Memory B cell (primary cell): ENCODE results near the gene ZFP36L1.

Experiments used
- ATAC-seq: fragments of 150-1000 bp; cut with Tn5 transposase; 2 replicates; pipeline ENCODE4 v1.10.0; 2021; ENCODE audit warnings: low read depth, mild to moderate bottlenecking, moderate library complexity
- DNase-seq, 2 donors: peaks; one replicate each; pipeline ENCODE4 v3.0.0; 2022; ENCODE audit warnings: low spot score in 2 of 2
- H3K27ac Mint-ChIP-seq: one replicate; pipeline ENCODE4 v1.8.0; 2022; ENCODE audit warnings: mild to moderate bottlenecking, moderate library complexity, mixed read lengths
- H3K27me3 Mint-ChIP-seq: one replicate; pipeline ENCODE4 v1.8.0; 2022; ENCODE audit warnings: mixed read lengths
- H3K36me3 Mint-ChIP-seq: one replicate; pipeline ENCODE4 v1.8.0; 2022; ENCODE audit warnings: mild to moderate bottlenecking, mixed read lengths
- H3K4me1 Mint-ChIP-seq: one replicate; pipeline ENCODE4 v1.8.0; 2022; ENCODE audit warnings: mixed read lengths
- H3K4me3 Mint-ChIP-seq: one replicate; pipeline ENCODE4 v1.8.0; 2022; ENCODE audit warnings: mild to moderate bottlenecking, moderate library complexity, mixed read lengths
- H3K9me3 Mint-ChIP-seq: one replicate; pipeline ENCODE4 v1.8.0; 2022; ENCODE audit warnings: mixed read lengths

ZFP36L1 gene, protein sequence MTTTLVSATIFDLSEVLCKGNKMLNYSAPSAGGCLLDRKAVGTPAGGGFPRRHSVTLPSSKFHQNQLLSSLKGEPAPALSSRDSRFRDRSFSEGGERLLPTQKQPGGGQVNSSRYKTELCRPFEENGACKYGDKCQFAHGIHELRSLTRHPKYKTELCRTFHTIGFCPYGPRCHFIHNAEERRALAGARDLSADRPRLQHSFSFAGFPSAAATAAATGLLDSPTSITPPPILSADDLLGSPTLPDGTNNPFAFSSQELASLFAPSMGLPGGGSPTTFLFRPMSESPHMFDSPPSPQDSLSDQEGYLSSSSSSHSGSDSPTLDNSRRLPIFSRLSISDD

DNA sequence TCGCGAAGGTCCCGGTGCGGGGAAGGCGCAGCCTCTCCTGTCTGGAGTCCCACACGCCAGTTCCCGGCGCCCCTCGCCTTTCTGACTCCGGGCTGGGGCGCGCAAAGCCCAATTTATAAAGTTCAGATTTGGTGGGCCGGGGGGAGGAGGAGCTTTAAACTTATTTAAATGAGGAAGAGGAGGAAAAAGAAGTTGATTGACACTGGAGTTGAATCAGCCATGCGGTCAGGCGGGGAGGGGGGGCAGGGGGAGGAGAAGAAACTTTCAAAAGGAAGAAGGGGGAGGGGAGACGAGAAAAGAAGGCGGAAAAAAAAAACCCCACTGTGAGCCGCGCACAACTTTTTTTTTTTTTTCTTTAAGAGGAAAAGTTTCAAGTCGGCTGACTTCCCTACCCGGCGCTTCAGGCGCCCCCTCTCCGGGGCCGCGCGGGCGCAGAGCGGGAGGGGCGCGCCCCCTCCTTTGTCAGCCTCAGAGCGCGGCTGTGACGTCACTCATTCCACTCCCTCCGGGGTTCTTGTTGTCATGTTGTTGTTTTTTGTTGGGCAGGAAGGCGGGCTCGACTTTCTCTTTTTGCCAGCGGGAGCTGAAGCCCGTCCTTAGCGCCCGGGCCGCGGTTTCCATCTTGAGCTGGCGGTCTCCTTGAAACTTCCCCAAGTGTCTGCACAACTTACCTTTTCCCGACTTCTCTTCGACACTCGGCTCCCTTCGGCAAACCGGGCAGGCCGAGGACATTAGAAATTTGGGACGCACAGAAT, at the start of gene ZFP36L1:
TSS of gene ZFP36L1 (minus strand) at position 89 of the 755 bp plus-strand sequence. CDS start 129 bp downstream, outside the sequence.
- DNase-seq = peak; percentile 81 to 91
- Mint-ChIP-seq H3K27me3 (no peaks in the 10 kb centered on the region), H3K4me1 (peaks cover 36% of the 10 kb centered on the region), H3K27ac (peak within 1 kb of the TSS; percentile 100), H3K9me3 (no peaks in the 10 kb centered on the region), H3K36me3 (peaks cover 30% of the 10 kb centered on the region), H3K4me3 (peak within 1 kb of the TSS; percentile 89)
- peak; percentile 48 for ATAC-seq

DNA sequence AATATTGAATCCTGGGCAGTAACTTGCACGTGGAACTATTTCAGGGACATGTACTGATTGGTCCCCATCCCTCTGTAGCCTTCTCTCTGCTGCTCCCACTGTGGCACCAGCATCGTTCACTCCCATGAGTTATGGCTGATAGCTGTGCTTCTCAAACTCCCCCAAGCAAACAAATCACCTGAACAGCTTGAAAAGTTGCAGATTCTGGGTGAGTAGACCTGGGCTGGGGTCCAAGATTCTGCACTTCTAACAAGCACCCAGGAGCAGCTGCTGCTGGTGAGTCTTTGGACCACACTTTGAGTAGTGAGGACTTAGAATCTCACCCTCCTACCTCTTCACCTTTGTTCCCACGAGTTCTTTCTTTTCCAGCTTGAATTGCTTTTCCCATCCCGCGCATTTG, 49.4 kb upstream of the ZFP36L1 start:
- Mint-ChIP-seq H3K36me3 (no peaks in the 10 kb centered on the region), H3K27me3 (peaks cover 4% of the 10 kb centered on the region), H3K4me1 (peaks cover 7% of the 10 kb centered on the region), H3K27ac (no peak overlapping the region), H3K9me3 (peaks cover under 1% of the 10 kb centered on the region), H3K4me3 (no peak overlapping the region)
- DNase-seq = no peak
- no peak for ATAC-seq

DNA sequence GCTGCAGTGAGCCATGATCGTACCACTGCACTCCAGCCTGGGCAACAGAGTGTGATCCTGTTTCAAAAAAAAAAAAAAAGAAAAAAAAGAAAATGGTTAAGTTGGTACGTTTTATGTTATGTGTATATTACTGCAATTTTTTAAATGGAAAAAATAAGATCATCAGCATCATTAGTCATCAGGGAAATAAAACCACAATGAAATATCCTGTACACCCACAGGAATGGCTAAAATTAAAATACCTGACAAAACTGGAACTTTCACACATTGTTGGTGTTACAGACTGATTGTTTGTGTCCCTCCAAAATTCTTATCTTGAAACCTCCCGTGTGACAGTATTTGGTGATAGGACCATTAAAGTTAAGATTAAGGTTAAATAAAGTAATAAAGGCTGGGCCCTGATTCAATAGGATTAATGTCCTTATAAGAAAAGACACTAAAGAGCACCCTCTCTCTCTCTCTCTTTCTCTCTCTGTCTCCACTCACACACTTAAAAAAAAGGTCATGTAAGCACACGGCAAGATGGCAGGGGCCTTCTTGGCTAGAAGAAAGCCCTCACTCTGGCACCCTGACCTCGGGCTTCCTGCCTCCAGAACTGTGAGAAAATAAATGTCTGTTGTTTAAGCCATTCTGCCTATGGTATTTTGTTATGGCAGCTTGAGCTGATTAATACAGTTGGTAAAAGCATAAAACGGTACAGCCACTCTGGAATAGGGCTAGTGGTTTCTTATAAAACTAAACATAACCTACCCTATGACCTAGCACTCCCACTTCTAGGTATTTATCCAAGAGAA, 48.3 kb upstream of the ZFP36L1 start:
- Mint-ChIP-seq H3K27me3 (peaks cover 4% of the 10 kb centered on the region), H3K27ac (no peak overlapping the region), H3K4me3 (no peak overlapping the region), H3K9me3 (peaks cover 8% of the 10 kb centered on the region), H3K4me1 (peaks cover 7% of the 10 kb centered on the region), H3K36me3 (peaks cover 3% of the 10 kb centered on the region)
- ATAC-seq (no peak), DNase-seq (no peak)

DNA sequence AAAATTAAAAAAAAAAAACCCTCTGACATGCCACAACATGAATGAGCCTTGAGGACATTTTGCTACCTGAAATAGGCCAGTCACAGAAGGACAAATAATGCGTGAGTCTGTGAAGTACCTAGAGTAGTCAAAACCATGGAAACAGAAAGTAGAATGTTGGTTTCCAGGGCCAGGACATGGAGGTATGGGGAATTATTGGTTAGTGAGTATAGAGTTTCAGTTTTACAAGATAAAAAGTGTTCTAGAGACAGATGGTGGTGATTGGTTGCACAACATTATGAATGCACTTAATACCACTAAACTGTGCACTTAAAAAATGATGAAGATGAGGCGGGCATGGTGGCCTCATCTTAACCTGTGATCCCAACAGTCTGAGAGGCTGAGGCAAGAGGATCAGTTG, 47.6 kb upstream of the ZFP36L1 start:
- ATAC-seq (no peak), DNase-seq (no peak)
- peaks cover 4% of the 10 kb centered on the region for H3K27me3 Mint-ChIP-seq
- peaks cover 14% of the 10 kb centered on the region for H3K9me3 Mint-ChIP-seq
- H3K4me1 Mint-ChIP-seq = peaks cover 11% of the 10 kb centered on the region
- peaks cover 5% of the 10 kb centered on the region for H3K36me3 Mint-ChIP-seq
- no peak overlapping the region for H3K4me3 Mint-ChIP-seq
- H3K27ac Mint-ChIP-seq = no peak overlapping the region

DNA sequence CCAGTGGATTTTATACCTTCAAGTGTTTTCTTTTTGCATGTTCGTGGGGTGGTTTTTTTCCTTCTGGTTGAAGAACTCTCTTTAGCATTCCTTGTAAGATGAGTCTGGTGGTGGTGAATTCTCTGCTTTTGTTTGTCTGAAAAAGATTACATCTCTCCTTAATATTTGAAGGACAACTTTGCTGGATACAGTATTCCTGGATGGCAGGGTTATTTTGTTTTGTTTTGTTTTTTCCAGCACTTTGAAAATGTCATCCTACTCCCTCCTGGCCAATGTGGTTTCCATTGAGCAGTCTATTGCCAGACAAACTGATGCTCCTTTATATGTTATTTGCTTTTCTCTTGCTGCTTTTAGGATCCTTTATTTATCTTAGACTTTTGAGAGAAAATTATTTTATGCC, 43.2 kb upstream of the ZFP36L1 start:
- Mint-ChIP-seq H3K36me3 (peaks cover 5% of the 10 kb centered on the region), H3K4me3 (no peak overlapping the region), H3K9me3 (peaks cover 17% of the 10 kb centered on the region), H3K4me1 (peaks cover 12% of the 10 kb centered on the region), H3K27me3 (no peaks in the 10 kb centered on the region), H3K27ac (no peak overlapping the region)
- ATAC-seq (no peak), DNase-seq (no peak)

DNA sequence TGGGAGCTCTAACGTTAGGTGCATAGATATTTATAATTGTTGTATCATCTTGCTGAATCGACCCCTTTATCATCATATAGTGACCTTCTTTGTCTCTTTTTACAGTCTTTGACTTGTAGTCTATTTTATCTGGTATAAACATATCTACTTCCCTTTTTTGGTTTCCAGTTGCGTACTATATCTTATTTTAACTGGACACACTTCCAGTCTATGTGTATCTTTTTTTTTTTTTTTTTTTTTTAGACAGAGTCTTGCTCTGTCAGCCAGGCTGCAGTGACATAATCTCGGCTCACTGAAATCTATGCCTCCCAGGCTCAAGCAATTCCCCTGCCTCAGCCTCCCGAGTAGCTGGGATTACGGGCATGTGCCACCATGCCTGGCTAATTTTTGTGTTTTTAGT, 41.9 kb upstream of the ZFP36L1 start:
- DNase-seq = no peak
- Mint-ChIP-seq H3K4me1 (peaks cover 12% of the 10 kb centered on the region), H3K36me3 (peaks cover 5% of the 10 kb centered on the region), H3K27ac (peak overlapping the region; percentile 16), H3K27me3 (no peaks in the 10 kb centered on the region), H3K4me3 (no peak overlapping the region), H3K9me3 (peaks cover 17% of the 10 kb centered on the region)
- ATAC-seq = peak; percentile 92

DNA sequence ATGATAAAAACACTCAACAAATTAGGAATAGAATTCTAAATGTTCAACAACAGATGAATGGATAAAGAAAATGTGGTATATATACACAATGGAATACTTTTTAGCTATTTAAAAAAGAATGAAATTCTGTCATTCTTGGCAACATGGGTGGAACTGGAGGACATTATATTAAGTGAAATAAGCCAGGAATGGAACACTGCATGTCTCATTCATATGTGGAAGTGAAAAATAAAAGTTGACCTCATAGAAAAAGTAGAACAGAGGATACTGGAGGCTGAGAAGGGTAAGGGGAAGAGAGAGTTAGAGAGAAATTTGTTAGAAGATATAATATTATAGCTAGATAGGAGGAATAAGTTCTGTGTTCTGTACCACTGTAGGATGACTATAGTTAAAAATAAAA, 35.8 kb upstream of the ZFP36L1 start:
- Mint-ChIP-seq H3K9me3 (peaks cover 3% of the 10 kb centered on the region), H3K27me3 (no peaks in the 10 kb centered on the region), H3K36me3 (no peaks in the 10 kb centered on the region), H3K4me1 (peaks cover 13% of the 10 kb centered on the region), H3K4me3 (no peak overlapping the region), H3K27ac (no peak overlapping the region)
- no peak for DNase-seq
- ATAC-seq = no peak

DNA sequence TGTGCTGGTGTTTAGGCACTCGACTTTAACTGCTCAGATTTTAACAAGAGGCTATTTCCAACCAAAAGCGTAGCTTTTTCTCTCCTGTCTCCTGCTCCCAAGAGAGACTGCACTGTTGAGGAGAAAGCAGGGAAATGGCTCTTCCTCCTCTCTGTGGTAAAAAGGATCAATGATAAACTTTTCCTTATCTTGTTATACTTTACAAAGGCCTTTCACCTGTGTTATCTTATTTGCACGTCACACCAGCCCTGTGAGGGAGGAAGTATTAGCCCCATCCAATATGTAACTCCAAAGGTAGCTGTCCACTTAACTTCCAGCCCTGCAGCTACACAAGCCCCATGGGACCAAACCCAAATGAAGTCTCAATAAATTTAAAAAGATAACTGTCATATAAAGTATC, 32.9 kb upstream of the ZFP36L1 start:
- ATAC-seq (no peak), DNase-seq (no peak)
- Mint-ChIP-seq H3K27me3 (no peaks in the 10 kb centered on the region), H3K27ac (no peak overlapping the region), H3K4me3 (no peak overlapping the region), H3K36me3 (no peaks in the 10 kb centered on the region), H3K4me1 (peaks cover 32% of the 10 kb centered on the region), H3K9me3 (no peaks in the 10 kb centered on the region)

DNA sequence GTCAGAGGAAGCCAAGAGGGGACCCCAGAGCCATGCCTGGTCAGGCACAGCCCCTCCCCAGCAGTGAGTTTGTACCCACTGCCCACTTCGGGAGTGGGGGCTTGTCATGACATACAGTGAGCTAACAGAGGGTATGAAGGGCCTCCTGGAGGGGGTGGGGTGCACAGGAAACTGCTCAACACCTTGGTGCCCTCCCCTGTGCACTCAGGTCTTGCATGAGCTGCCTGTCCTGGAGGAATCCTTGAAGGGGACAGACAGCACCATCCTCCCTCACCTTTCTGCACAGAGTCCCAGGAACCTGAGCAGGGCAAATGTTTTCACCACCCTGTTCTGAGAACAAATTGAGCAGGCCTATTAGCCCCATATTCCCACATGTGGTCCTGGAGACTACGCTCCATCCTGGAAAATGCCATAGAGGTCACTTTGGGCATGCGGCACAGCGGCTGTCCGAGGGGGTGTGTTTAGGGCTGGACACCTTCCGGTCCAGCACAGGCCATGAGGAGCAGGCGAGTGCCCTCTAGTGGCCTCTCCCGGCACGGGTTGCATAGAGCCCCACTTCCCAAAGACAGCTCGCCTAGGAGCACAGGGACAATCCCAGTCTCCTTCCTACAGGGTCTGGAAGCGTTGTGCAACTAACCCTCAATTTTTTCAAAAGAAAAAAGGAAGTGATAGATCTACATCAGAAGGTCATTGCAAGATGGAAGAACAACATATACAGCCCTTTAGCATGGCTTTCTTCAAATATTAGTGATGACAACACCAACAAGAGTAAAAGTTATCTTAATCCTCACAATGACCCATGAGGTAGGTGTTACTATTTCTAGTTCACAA, 31.9 kb upstream of the ZFP36L1 start:
- peak in 1 of 2 donors; percentile 35 for DNase-seq
- Mint-ChIP-seq H3K36me3 (no peaks in the 10 kb centered on the region), H3K9me3 (no peaks in the 10 kb centered on the region), H3K27ac (no peak overlapping the region), H3K27me3 (no peaks in the 10 kb centered on the region), H3K4me1 (peaks cover 40% of the 10 kb centered on the region), H3K4me3 (no peak overlapping the region)
- no peak for ATAC-seq

DNA sequence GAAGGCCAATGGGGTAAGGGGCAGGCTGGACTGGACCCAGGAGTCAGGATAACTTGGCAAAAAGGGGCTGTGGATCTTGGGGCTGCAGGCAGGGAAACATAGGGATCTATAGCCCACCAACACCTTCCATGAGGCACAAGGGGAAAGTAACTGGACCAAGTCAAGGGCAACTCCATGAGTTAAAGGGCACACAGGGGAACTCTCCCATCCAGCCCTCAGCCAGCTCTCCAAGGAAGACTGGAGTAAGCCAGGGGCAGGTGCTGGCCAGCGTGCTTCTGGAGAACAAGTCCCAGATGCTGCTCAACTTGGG, 31.3 kb upstream of the ZFP36L1 start:
- peaks cover 40% of the 10 kb centered on the region for H3K4me1 Mint-ChIP-seq
- no peak overlapping the region for H3K4me3 Mint-ChIP-seq
- DNase-seq (no peak), ATAC-seq (no peak)
- no peak overlapping the region for H3K27ac Mint-ChIP-seq
- no peaks in the 10 kb centered on the region for H3K27me3 Mint-ChIP-seq
- no peaks in the 10 kb centered on the region for H3K36me3 Mint-ChIP-seq
- H3K9me3 Mint-ChIP-seq = no peaks in the 10 kb centered on the region

DNA sequence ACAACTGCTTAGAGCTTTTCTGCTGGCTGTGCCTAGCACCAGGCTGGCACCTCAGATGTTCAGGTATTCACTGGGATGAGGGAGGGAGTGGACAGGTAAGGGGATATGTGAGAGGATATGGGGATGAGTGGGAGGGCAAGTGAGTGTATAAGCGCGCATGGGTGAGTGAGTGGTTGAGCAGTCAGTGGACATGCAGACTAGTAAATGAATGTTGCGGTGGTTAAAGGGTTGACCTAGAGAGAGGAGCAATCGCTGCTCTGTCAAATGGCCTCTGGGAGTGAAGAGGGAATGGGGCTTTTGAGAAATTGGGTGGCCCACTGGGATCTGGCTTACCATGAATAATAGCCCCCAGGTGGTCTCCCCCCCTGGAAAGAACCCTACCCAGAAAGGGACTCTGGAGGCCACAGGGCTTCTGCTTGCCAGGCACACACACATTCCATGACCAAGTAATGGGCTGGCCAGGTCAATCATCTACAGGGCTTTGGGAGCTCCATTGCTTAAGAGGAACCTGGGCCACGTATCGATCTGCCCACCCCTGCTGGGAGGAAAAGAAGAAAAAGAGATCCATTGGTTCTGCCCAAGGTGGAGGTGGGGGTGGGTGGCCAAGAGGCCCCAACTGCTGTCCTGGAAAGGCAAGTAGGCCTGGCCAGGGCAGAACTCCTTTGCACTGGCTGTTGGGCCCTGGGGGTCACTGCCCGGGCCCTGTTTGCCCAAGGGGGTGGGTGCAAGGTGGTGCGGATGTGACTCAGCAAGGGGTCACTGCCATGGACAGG, 30.8 kb upstream of the ZFP36L1 start:
- no peaks in the 10 kb centered on the region for H3K36me3 Mint-ChIP-seq
- H3K9me3 Mint-ChIP-seq = no peaks in the 10 kb centered on the region
- peaks cover 38% of the 10 kb centered on the region for H3K4me1 Mint-ChIP-seq
- no peak for DNase-seq
- no peaks in the 10 kb centered on the region for H3K27me3 Mint-ChIP-seq
- H3K4me3 Mint-ChIP-seq = no peak overlapping the region
- H3K27ac Mint-ChIP-seq = peak overlapping the region; percentile 75
- no peak for ATAC-seq

DNA sequence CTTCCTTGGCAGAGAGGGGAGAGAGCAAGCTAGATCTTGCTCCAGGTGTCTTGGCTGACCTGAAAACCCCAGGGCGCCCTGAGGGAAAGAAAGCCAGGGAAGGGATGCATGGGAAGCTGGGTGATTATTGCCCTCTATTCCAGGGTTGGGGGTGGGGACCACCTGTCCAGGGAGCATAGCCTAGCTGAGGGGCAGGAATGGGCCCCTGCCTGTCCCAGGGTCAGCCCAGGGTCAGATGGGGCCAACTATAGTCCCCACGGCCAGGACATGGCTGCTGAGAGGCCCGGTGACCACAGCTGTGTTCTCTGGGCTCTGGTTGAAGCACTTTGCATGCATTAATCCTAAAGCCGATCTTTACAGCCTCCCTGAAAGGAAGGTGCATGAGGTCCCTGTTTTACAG, 30.1 kb upstream of the ZFP36L1 start:
- H3K4me3 Mint-ChIP-seq = no peak overlapping the region
- peaks cover 39% of the 10 kb centered on the region for H3K4me1 Mint-ChIP-seq
- ATAC-seq (no peak), DNase-seq (no peak)
- peak overlapping the region; percentile 75 for H3K27ac Mint-ChIP-seq
- H3K27me3 Mint-ChIP-seq = no peaks in the 10 kb centered on the region
- no peaks in the 10 kb centered on the region for H3K36me3 Mint-ChIP-seq
- H3K9me3 Mint-ChIP-seq = no peaks in the 10 kb centered on the region

DNA sequence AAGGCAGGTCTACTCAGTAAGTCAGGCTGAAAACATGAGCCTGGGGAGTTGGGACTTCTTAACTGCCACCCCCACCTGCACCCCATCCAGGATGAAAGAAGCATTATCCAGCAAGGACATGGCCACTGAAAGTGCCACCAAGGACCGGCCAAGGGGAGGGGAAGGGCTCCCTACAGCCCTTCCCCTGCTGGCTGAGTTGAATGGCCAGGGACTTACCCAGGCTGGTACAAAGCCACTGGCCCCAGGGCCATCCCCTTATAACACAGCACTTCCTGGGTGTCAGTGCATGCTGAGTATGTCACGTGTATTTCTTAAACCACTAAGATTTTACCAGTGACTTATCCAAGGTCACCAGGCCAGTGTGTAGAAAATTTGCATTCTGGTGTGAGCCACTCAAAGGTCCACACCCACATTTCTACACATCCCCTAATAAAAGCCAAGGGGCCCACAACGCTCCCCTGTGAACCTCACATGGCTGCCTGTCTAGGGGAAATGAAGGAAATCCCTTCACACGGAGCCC, 29.3 kb upstream of the ZFP36L1 start:
- peak overlapping the region; percentile 75 for H3K27ac Mint-ChIP-seq
- peaks cover 46% of the 10 kb centered on the region for H3K4me1 Mint-ChIP-seq
- no peaks in the 10 kb centered on the region for H3K27me3 Mint-ChIP-seq
- no peaks in the 10 kb centered on the region for H3K9me3 Mint-ChIP-seq
- H3K4me3 Mint-ChIP-seq = peak overlapping the region; percentile 62
- DNase-seq (peak in 1 of 2 donors; percentile 19), ATAC-seq (peak; percentile 83)
- no peaks in the 10 kb centered on the region for H3K36me3 Mint-ChIP-seq
